Ureter (tissue), 1 donor: ENCODE results near the gene IL20RB. TPM values are rescaled to one million over a fixed set of nuclear protein-coding genes. Genes with fewer than 3 reads are reported as not detected.
"Not testable (repeated sequence)": the region's sequence is repeated elsewhere in the genome, so short reads cannot be mapped to it uniquely, and the experiment has no call there.

ENCODE experiments used
- DNase-seq: peaks from one replicate; pipeline ENCODE4 v3.0.0-alpha.2; 2020; ENCODE audit warnings: low spot score
- total RNA-seq: library from RNA; stranded (reverse); gene quantifications from one replicate; pipeline ENCODE4 v1.2.4, GENCODE V29; 2023
- donor health status: DM: yes; HTN: yes; CAD: no.

IL20RB gene
- total RNA-seq, 1 donor from 2014 or later, result 4.3 TPM

GRCh38 chr3:136946978-136947377 lies 10.8 kb upstream of the IL20RB start:
- DNase-seq, result no peak

GRCh38 chr3:136947477-136947876 lies 10.3 kb upstream of the IL20RB start:
- DNase-seq, result no peak

GRCh38 chr3:136949146-136949545 lies 8.6 kb upstream of the IL20RB start:
- DNase-seq, result no peak

- DNase-seq, result no peak
Observed at GRCh38 chr3:136949708-136950107, 8.1 kb upstream of the IL20RB start.

- DNase-seq, result no peak
Observed at GRCh38 chr3:136950623-136951022, 7.2 kb upstream of the IL20RB start.

- no peak for DNase-seq
Observed at GRCh38 chr3:136952292-136952691, 5.5 kb upstream of the IL20RB start.

GRCh38 chr3:136954251-136954650 lies 3.5 kb upstream of the IL20RB start:
- no peak for DNase-seq

- DNase-seq, result no peak
Observed at GRCh38 chr3:136954980-136955780, 2.6 kb upstream of the IL20RB start.

- DNase-seq, result no peak
Observed at GRCh38 chr3:136955813-136956212, 2.0 kb upstream of the IL20RB start.

GRCh38 chr3:136956971-136957370 lies 812 bp upstream of the IL20RB start:
- no peak for DNase-seq

GRCh38 chr3:136958939-136959338 lies 1.2 kb downstream of the IL20RB start:
- no peak for DNase-seq

- DNase-seq, result no peak
Observed at GRCh38 chr3:136959599-136959998, 1.8 kb downstream of the IL20RB start.

- no peak for DNase-seq
Observed at GRCh38 chr3:136960838-136961836, 3.4 kb downstream of the IL20RB start.

- no peak for DNase-seq
Observed at GRCh38 chr3:136962927-136963326, 5.1 kb downstream of the IL20RB start.

GRCh38 chr3:136969539-136969938 lies 11.8 kb downstream of the IL20RB start:
- DNase-seq, result not testable (repeated sequence)

GRCh38 chr3:136973352-136973751 lies 15.6 kb downstream of the IL20RB start:
- DNase-seq, result no peak

GRCh38 chr3:136974670-136975069 lies 16.9 kb downstream of the IL20RB start:
- DNase-seq, result no peak

- DNase-seq, result no peak
Observed at GRCh38 chr3:136979204-136979603, 21.4 kb downstream of the IL20RB start.

- no peak for DNase-seq
Observed at GRCh38 chr3:136979684-136980083, 21.9 kb downstream of the IL20RB start.

- DNase-seq, result no peak
Observed at GRCh38 chr3:136982033-136982432, 24.2 kb downstream of the IL20RB start.

GRCh38 chr3:136982520-136983138 lies 24.8 kb downstream of the IL20RB start:
- DNase-seq, result no peak

GRCh38 chr3:136984837-136985236 lies 27.1 kb downstream of the IL20RB start:
- DNase-seq, result no peak
